Measurements from ENCODE around the gene GRK1. TPM values are rescaled to one million over a fixed set of nuclear protein-coding genes. Genes with fewer than 3 reads are reported as not detected.

GRK1 gene
- total and polyA plus RNA-seq, 4 donors, result 0.36 to 0.97 (median 0.67) TPM

DNA sequence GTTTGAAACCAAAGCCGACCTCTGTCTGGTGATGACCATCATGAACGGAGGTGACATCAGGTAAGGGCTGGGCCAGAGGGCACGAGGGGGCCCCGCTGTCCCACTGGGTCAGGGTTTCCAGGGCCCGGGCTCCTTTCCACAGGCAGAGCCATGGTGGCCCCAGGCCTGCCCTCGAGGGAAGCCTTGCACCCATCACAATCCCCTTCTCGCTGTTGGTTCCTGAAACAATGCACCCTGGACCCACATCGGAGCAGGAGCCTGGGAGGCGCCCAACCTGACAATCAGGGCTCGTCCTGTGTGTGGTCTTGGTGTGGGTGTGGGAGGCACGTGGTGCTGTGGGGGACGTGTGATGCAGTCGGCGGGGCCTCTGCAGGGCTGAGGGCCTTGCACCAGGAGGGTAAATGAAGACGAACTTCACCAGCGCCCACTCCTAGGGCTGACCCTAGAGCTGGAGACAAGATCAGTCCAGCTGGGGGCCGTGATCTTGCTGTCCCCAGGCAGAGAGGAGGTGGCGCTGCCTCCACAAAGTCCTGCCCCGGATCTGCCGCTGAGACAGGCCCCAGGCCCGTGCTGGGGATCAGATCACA is 2.8 kb downstream of the GRK1 start:
- no peak overlapping the region for H3K4me3 ChIP-seq (ENCODE audit: low read depth, low read length)
- no peak for DNase-seq (ENCODE audit: low read depth in 4 of 6, low spot score in 6 of 6)
- no peak overlapping the region for H3K27ac ChIP-seq (ENCODE audit: low read depth, low read length)
- H3K27me3 ChIP-seq (ENCODE audit: control insufficient read depth, insufficient read depth, low read length), result no peaks in the 10 kb centered on the region
- 84% methylated on average over 21 of the region's 21 CpGs for WGBS (ENCODE audit: insufficient coverage)
- H3K36me3 ChIP-seq (ENCODE audit: control insufficient read depth, insufficient read depth, low read length), result no peaks in the 10 kb centered on the region
- no peaks in the 10 kb centered on the region for H3K4me1 ChIP-seq (ENCODE audit: control insufficient read depth, insufficient read depth, low read length)
- no peaks in the 10 kb centered on the region for H3K9me3 ChIP-seq (ENCODE audit: control insufficient read depth, insufficient read depth, low read length)

DNA sequence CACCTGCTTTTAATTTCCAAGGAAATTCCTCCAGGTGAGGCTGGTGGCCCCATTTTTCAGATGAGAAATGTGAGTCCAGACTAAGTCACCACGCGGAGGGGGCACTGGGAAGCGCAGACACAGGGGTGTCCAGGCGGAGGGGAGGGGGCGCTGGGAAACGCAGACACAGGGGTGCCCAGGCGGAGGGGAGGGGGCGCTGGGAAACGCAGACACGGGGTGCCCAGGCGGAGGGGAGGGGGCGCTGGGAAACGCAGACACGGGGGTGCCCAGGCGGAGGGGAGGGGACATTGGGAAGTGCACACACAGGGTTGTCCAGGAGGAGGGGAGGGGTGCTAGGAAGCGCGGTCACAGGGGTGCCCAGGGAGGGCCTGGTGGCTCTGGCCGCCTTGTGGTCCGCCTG is 3.5 kb downstream of the GRK1 start:
- H3K9me3 ChIP-seq (ENCODE audit: control insufficient read depth, insufficient read depth, low read length), result no peaks in the 10 kb centered on the region
- WGBS (ENCODE audit: insufficient coverage), result 91% methylated on average over 16 of the region's 19 CpGs
- H3K4me1 ChIP-seq (ENCODE audit: control insufficient read depth, insufficient read depth, low read length), result no peaks in the 10 kb centered on the region
- H3K27me3 ChIP-seq (ENCODE audit: control insufficient read depth, insufficient read depth, low read length), result no peaks in the 10 kb centered on the region
- H3K4me3 ChIP-seq (ENCODE audit: low read depth, low read length), result no peak overlapping the region
- no peaks in the 10 kb centered on the region for H3K36me3 ChIP-seq (ENCODE audit: control insufficient read depth, insufficient read depth, low read length)
- H3K27ac ChIP-seq (ENCODE audit: low read depth, low read length), result no peak overlapping the region
- DNase-seq (ENCODE audit: low read depth in 4 of 6, low spot score in 6 of 6), result no peak

DNA sequence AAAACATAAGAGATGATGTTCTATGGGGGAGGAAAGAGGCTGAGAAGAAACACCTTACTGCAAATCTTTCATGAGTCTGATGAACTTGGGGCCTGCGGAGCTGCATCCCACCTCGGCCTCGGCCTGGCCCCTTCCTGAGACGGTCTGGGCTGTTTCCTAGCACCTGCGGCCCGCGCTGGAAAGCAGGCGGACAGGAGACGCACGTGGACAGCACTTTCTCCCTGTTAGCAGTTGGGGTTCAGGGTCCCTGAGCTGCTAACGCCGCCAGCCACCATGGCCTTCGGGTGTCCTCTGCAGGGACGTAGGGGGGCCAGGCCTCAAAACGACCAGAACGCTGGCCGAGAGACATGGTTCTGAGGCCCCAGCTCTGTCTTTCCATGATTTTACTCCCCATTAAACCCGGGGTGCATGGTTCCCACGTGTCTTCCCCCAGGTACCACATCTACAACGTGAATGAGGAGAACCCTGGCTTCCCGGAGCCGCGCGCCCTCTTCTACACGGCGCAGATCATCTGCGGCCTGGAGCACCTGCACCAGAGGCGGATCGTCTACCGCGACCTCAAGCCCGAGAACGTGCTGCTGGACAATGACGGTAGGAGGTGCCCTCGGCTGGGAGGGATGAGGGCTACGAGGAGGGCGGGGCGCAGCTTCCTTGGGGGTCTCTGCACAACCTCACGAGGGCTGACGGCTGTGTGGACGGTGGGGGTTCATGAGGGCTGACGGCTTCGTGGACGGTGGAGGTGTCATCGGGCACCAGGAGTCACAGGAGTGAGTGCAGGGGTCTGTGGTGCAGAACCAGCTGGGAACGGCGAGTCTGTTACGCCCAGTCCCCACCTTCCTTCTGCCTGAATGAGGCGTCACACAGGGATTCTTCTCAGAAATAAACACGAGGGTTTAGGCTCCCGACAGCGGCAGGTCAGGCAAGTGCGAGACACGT is 4.3 kb downstream of the GRK1 start:
- H3K36me3 ChIP-seq (ENCODE audit: control insufficient read depth, insufficient read depth, low read length), result no peaks in the 10 kb centered on the region
- no peak overlapping the region for H3K27ac ChIP-seq (ENCODE audit: low read depth, low read length)
- no peak for DNase-seq (ENCODE audit: low read depth in 4 of 6, low spot score in 6 of 6)
- H3K4me1 ChIP-seq (ENCODE audit: control insufficient read depth, insufficient read depth, low read length), result no peaks in the 10 kb centered on the region
- no peak overlapping the region for H3K4me3 ChIP-seq (ENCODE audit: low read depth, low read length)
- WGBS (ENCODE audit: insufficient coverage), result 89% methylated on average over 54 of the region's 54 CpGs
- H3K9me3 ChIP-seq (ENCODE audit: control insufficient read depth, insufficient read depth, low read length), result no peaks in the 10 kb centered on the region
- H3K27me3 ChIP-seq (ENCODE audit: control insufficient read depth, insufficient read depth, low read length), result no peaks in the 10 kb centered on the region

DNA sequence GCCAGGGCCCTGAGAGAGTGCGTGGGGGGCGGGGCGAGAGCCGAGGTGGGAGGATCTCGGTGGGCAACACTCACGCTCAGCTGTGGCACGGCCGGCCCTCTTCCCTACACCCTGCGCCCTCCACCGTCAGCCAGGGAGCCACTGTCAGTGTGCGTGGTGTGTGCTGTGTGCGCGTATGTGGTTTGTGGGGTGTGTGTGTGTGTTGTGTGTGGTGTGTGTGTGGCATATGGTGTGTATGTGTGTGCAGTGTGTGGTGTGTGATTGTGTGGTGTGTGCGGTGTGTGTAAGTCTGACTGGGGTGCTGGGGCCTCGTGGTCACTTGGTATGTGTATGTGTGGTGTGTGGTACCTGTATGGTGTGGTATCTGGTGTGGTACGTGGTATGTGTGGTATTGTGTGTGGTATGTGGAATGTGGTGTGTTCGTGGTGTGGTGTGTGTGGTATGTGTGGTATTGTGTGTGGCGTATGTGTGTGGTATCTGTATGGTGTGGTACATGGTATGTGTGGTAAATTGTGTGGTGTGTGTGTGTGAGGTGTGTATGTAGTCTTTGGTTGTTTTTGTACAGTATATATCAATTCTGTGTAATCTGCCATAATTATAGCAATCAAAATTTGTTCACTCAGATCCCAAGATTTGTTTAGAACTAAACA is 5.1 kb downstream of the GRK1 start:
- WGBS (ENCODE audit: insufficient coverage), result 89% methylated on average over 17 of the region's 18 CpGs
- no peaks in the 10 kb centered on the region for H3K9me3 ChIP-seq (ENCODE audit: control insufficient read depth, insufficient read depth, low read length)
- H3K4me3 ChIP-seq (ENCODE audit: low read depth, low read length), result no peak overlapping the region
- no peaks in the 10 kb centered on the region for H3K27me3 ChIP-seq (ENCODE audit: control insufficient read depth, insufficient read depth, low read length)
- no peak overlapping the region for H3K27ac ChIP-seq (ENCODE audit: low read depth, low read length)
- DNase-seq (ENCODE audit: low read depth in 4 of 6, low spot score in 6 of 6), result no peak
- no peaks in the 10 kb centered on the region for H3K36me3 ChIP-seq (ENCODE audit: control insufficient read depth, insufficient read depth, low read length)
- no peaks in the 10 kb centered on the region for H3K4me1 ChIP-seq (ENCODE audit: control insufficient read depth, insufficient read depth, low read length)

DNA sequence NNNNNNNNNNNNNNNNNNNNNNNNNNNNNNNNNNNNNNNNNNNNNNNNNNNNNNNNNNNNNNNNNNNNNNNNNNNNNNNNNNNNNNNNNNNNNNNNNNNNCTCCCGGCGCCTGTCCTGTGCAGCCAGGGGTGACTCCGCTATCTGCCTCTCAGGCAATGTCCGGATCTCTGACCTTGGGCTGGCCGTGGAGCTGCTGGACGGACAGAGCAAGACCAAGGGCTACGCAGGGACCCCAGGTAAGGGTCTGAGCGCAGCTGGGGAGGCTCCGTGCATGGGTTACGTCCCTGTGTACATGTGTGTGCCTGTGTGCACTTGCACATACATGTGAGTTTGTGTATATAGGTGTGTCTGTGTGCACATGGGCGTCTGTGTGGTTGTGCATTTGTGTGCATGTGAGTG is 55.9 kb downstream of the GRK1 start:
- DNase-seq (ENCODE audit: low read depth in 4 of 6, low spot score in 6 of 6), result no peak
- WGBS (ENCODE audit: insufficient coverage), result 77% methylated on average over 11 of the region's 11 CpGs
- Histone ChIP-seq H3K36me3 (ENCODE audit: control insufficient read depth, insufficient read depth, low read length) (no peaks in the 10 kb centered on the region), H3K9me3 (ENCODE audit: control insufficient read depth, insufficient read depth, low read length) (no peaks in the 10 kb centered on the region), H3K27me3 (ENCODE audit: control insufficient read depth, insufficient read depth, low read length) (no peaks in the 10 kb centered on the region), H3K4me1 (ENCODE audit: control insufficient read depth, insufficient read depth, low read length) (peaks cover 26% of the 10 kb centered on the region), H3K27ac (ENCODE audit: low read depth, low read length) (no peak overlapping the region), H3K4me3 (ENCODE audit: low read depth, low read length) (no peak overlapping the region)

DNA sequence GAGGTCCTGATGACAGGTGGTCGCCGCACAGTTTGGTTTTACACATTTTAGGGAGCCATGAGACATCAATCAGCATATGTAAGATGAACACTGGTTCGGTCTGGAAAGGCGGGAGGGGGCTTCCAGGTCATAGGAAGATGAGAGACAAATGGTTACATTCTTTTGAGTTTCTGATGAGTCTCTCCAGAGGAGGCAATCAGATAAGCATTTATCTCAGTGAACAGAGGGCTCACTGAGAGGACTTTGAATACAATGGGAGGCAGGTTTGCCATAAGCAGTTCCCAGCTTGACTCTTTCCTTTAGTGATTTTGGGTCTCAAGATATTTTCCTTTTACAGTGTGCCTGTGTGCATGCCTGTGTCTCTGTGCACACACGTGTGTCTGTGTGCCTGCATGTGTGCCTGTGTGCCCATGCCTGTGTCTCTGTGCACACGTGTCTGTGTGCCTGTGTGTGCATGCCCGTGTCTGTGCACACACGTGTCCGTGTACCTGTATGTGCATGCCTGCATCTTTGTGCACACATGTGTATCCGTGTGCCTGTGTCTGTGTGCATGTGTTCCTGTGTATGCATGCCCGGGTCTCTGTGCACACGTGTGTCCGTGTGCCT is 56.5 kb downstream of the GRK1 start:
- Histone ChIP-seq H3K36me3 (ENCODE audit: control insufficient read depth, insufficient read depth, low read length) (no peaks in the 10 kb centered on the region), H3K9me3 (ENCODE audit: control insufficient read depth, insufficient read depth, low read length) (no peaks in the 10 kb centered on the region), H3K27ac (ENCODE audit: low read depth, low read length) (no peak overlapping the region), H3K4me1 (ENCODE audit: control insufficient read depth, insufficient read depth, low read length) (peaks cover 26% of the 10 kb centered on the region), H3K27me3 (ENCODE audit: control insufficient read depth, insufficient read depth, low read length) (peaks cover 2% of the 10 kb centered on the region), H3K4me3 (ENCODE audit: low read depth, low read length) (no peak overlapping the region)
- 82% methylated on average over 11 of the region's 13 CpGs for WGBS (ENCODE audit: insufficient coverage)
- DNase-seq (ENCODE audit: low read depth in 4 of 6, low spot score in 6 of 6), result no peak

DNA sequence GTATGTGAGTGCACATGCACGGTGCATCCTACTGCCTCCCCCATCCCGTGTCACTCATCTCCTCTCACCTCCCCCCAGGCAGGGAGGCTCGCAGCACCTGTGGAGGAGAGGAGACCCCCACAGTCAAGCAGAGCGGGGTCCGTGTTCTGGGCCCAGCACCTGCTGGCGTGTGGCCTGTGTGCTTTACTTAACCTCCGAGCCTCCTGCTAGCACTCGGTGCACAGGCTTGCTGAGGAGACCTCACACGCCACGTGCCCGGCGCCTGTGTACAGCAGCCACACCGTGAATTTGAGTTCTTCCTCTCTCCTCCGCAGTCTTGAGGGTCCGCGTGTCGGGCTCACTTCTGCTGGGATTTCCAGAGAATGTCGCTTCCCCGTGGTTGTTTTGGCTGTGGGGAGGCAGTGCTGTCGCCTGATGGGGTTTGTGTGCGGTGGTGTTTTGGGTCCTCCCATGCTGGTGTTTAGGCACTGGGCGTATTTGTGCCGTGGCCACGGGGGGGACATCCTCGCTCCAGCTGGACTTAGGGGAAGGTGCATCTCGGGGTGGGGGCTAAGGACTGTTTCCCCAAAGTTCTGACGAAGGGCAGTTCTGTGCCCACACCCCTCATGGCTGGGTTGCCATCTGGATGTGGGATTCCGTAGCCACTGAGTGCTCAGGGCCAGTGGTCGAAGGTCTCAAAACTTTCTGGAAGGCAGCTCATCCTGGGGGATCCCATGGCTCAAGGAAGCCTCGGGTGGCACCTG is 57.2 kb downstream of the GRK1 start:
- WGBS (ENCODE audit: insufficient coverage), result 78% methylated on average over 26 of the region's 30 CpGs
- H3K4me1 ChIP-seq (ENCODE audit: control insufficient read depth, insufficient read depth, low read length), result peaks cover 27% of the 10 kb centered on the region
- H3K27me3 ChIP-seq (ENCODE audit: control insufficient read depth, insufficient read depth, low read length), result peaks cover 2% of the 10 kb centered on the region
- no peaks in the 10 kb centered on the region for H3K36me3 ChIP-seq (ENCODE audit: control insufficient read depth, insufficient read depth, low read length)
- no peak for DNase-seq (ENCODE audit: low read depth in 4 of 6, low spot score in 6 of 6)
- no peaks in the 10 kb centered on the region for H3K9me3 ChIP-seq (ENCODE audit: control insufficient read depth, insufficient read depth, low read length)
- H3K4me3 ChIP-seq (ENCODE audit: low read depth, low read length), result peak overlapping the region; percentile 58
- H3K27ac ChIP-seq (ENCODE audit: low read depth, low read length), result no peak overlapping the region

DNA sequence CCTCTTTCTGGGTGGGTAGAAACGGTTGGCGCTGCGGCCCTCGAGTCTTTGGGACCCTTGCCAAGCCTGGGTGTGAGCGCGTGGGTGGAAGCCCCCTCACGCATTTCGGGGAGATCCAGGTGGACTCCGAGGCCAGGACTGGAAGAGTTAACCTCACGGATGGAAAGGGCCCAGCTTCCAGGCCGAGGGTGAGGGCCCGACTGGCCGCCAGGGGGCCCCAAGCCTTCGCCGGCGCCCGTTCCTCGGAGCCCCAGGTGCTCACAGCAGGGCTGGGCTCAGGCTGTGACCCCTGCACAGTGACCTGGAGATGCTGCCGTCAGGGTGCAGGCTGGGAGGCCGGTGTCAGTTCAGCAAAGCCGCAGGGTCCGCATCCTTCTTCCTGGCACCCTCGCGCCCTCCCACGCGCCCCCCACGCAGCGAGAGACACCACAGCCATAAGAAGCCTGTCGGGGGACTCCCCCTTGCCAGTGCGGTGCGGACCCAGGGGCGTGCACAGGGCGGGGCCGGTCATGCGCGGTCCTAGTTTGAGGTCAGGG is 57.8 kb downstream of the GRK1 start:
- no peaks in the 10 kb centered on the region for H3K9me3 ChIP-seq (ENCODE audit: control insufficient read depth, insufficient read depth, low read length)
- WGBS (ENCODE audit: insufficient coverage), result 5% methylated on average over 30 of the region's 36 CpGs
- H3K4me3 ChIP-seq (ENCODE audit: low read depth, low read length), result peak overlapping the region; percentile 58
- peaks cover 33% of the 10 kb centered on the region for H3K4me1 ChIP-seq (ENCODE audit: control insufficient read depth, insufficient read depth, low read length)
- peak in 5 of 6 donors; percentile 43 to 89 (median 62) for DNase-seq (ENCODE audit: low read depth in 4 of 6, low spot score in 6 of 6)
- peaks cover 7% of the 10 kb centered on the region for H3K27me3 ChIP-seq (ENCODE audit: control insufficient read depth, insufficient read depth, low read length)
- H3K27ac ChIP-seq (ENCODE audit: low read depth, low read length), result peak overlapping the region; percentile 82
- no peaks in the 10 kb centered on the region for H3K36me3 ChIP-seq (ENCODE audit: control insufficient read depth, insufficient read depth, low read length)
